ENCODE measurements around the gene ZFR2. TPM values are rescaled to one million over a fixed set of nuclear protein-coding genes. Genes with fewer than 3 reads are reported as not detected.

The ZFR2 gene
- total RNA-seq, 1 donor from 2014 or later = 0.25 TPM

DNA sequence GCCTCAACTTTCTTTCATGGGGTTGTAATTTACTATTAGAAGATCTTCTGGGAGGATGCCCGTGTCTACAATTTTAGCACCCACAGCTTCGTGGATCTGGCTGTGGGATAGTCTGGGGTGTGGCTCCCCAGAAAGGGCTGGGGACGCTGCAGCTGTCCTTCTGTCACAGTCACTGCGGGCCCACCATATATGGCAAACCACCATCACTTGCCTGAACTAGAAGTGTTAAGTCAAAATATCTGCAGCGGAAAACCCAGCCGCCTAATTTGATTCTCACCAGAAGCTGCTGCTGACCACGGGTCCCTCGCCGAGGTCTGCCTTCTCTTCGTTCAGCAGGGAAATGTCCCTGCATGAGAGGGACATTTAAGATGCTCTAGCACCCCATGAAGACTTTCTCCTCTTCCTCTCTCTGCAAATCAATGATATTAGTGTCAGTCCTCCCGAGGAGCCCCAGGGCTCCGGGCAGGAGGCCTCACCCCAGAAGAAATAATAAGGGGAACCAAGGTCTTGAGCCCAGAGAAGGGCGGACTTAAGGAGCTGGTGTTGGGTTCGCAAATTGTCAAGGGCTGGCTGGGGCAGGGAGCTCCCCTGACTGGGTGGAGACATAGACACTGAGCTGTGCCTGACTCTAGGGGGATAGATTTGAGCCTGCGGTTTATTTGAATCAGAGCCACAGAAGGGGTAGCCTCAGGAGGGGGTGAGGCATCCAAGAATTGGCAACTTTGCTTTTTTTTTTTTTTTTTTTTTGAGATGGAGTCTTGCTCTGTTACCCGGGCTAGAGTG, 79.7 kb downstream of the ZFR2 start:
- no peak for DNase-seq (ENCODE audit: low read depth)

DNA sequence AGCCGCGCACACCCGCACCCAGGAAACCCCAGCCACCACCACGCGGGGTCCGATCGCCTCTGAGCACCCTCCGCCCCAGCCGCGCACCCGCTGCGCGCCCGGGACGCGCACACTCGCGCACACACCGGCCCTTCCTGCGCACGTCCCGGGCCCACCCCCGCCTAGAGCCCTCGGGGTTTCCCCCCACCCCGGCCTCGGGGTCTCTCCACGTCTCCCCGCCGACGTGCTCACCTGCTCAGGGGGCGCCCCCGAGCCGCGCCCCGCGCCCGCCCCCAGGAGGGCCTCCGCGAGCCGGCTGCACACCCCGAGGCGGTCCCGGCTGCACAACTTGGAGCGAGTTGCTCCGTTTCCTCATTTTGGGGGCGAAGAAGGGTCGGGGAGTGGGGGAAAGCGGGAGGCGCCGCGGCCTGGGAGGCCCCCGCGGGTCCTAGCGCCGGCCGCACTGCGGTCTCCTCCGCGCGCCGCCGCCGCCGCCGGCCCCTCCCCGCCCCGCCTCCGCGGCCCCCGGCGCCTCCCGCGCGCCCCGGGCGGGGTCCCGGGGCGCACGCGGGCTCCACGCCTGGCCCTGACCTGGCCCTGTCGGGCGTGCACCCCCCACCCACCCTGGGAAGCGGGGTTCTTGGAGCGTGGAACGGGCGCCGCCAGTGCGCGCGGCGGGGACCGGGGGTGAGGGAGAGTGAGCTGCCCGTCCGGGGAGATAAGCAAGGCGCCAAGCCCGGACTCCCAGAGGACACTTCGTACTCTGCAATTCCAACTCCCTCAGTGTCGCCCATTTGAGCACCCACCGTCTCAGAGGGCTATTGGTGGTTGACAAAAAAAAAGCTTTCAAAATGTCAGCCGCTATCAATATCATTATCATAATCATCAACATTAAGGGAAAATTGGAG, 82.7 kb downstream of the ZFR2 start, which contains the start of gene MATK:
MATK (minus strand) TSS at position 444 of the 887 bp plus-strand sequence. CDS start 1,246 bp downstream, outside the sequence.
- no peak for DNase-seq (ENCODE audit: low read depth)

GRCh38 chr19:3785451-3785937, 83.3 kb downstream of the ZFR2 start:
- DNase-seq (ENCODE audit: low read depth) = no peak

GRCh38 chr19:3784607-3785450, 84.0 kb downstream of the ZFR2 start:
- no peak for DNase-seq (ENCODE audit: low read depth)

DNA sequence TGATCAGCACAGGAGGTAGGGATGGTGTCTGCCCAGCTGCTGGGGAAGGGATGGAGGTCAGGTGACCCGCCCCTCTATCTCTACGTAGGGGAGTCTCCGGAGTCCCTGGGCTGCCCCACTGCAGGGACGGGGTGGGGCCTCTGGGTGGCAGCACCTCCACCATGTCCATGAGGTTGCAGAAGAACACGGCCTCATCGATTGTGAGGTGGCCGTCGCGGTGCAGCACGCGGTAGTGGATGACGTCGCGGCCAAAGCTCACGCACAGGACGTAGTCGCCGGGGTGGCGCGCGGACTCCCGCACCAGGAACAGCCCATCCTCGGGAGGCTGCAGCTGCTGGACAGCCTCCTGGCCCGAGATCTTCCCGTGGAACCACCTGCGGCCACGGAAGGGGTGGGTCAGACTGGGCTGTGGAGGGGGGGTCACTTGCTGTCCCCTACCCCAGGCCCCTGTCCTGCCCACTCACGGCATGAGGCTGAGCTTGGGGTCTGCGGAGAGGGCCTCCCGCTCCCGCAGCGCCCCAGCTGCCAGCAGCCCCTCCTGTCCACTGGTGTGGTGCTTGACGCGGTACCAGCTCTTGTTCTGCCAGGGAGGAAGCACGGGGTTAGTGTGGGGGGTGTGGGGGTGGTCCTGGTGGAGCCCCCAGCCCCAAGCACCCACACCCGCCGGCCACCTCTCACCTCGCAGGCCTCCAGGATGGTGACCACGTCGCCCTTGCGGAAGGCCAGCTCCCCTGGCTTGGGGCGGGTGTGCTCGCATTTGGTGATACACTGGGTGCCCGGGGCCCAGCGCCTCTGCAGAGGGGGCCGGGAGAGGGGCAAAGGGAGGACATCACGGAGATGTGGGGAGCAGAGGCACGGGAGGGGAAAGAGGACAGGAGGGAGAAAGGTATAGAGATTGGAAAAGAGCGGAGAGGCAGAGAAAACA, 84.9 kb downstream of the ZFR2 start:
- DNase-seq (ENCODE audit: low read depth) = no peak

- no peak for DNase-seq (ENCODE audit: low read depth)
Measured at GRCh38 chr19:3782903-3783302, 85.9 kb downstream of the ZFR2 start.

DNA sequence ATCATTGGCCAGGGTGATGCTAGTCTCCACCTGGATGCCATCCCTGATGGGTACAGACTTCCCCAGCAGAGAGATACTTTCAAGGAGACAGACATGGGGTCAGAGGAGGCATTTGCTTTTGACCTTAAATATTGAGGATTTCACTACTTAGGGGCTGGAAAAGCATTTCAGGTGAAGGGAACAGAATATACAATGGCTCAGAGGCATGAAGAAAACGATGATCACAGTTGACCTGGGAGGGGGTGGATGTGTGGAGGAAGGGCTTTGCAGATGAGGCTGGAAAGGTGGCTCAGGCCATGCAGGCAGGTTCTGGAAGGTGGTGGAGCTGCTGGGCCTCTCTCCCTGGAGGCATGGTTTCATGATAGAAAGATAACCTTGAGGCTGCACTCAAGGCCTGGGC, 86.5 kb downstream of the ZFR2 start:
- no peak for DNase-seq (ENCODE audit: low read depth)

- DNase-seq (ENCODE audit: low read depth) = no peak
Measured at GRCh38 chr19:3781603-3782002, 87.2 kb downstream of the ZFR2 start.

GRCh38 chr19:3780786-3781304, 88.0 kb downstream of the ZFR2 start:
- no peak for DNase-seq (ENCODE audit: low read depth)

DNA sequence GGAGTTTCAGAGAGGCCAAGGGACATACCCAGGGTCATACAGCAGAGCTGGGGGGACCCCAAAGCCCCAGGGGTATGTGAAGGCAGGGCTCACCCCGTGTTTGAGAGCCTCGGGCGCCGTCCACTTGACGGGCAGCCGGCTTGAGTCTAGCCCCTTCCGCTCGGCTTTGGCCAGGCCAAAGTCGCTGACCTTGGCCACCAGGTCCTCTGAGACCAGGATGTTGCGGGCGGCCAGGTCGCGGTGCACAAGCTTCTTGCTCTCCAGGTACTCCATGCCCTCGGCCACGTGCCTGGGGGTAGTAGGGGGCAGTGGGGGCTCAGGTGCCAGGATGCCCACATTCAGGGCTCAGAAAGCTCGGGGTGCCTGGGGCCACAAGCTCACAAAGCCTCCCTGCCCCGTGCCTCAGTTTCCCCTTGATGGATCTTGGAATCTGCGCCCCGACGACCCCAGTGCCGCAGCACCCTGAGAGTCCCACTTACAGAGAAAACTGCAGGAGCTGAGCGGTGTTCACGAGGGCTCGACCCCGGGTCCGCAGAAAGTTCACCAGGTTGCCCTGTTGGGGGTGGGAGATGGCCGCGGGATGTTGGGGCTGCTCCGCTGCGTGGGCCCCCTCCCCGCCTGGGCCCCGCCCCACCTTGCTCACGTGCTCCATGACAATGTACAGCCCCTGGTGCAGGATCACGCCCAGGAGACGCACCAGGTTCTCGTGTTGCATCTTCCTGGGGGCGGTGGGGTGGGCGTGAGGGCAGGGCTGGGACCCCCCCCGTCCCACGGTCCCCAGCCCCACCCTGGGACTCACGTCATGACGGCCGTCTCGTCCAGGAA, 89.7 kb downstream of the ZFR2 start:
- no peak for DNase-seq (ENCODE audit: low read depth)

GRCh38 chr19:3778104-3778867, 90.6 kb downstream of the ZFR2 start:
- DNase-seq (ENCODE audit: low read depth) = no peak

- DNase-seq (ENCODE audit: low read depth) = no peak
Measured at GRCh38 chr19:3776479-3777040, 92.3 kb downstream of the ZFR2 start.

DNA sequence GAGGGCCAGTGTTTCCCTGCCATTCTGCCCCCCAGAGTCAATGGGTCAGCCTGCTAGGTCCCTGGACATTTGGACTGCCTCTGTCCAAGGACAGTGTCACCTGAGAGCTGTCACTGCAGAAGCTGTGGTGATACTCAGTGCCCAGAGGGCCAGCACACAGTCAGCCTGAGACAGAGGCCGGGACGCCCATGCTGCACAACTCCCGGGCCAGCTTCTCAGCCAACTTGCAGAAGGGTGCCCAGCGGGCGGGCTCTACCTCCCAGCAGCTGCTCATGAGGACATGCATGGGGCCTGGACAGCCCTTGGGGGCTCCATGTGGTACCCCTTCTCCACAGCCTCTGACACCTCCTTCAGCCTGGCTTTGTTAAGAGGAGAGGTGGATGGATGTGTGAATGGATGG, 93.0 kb downstream of the ZFR2 start:
- DNase-seq (ENCODE audit: low read depth) = no peak

GRCh38 chr19:3775374-3775711, 93.5 kb downstream of the ZFR2 start:
- no peak for DNase-seq (ENCODE audit: low read depth)

- no peak for DNase-seq (ENCODE audit: low read depth)
Measured at GRCh38 chr19:3774621-3775373, 94.0 kb downstream of the ZFR2 start.

GRCh38 chr19:3773814-3774515, 94.9 kb downstream of the ZFR2 start:
- no peak for DNase-seq (ENCODE audit: low read depth)

DNA sequence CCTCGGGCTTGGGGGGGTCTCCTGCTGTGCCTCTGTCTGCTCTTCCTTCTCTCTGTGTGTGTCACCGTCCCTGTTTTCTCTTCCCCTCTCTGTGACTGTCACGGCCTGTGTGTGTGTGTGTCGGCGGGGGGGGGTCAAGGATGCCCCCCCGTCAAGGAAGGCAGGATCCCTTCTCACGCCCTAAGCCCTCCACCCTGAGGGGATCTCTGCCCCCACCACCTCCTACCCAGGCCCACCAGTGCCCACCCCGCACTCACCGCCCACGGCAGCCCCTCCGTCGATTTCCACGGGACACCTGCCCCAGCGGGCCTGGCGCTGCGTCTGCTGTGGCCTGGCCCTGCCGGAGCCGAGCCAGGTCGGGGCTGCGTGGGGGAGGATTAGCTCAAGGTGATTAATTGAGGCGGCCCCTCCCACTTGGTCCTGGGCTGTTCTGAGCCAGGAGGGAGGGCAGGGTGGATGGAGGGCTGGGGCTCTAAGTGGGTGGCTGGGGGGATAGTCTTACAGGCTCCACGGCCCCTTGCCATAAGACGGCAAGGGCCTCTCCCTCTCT, 96.9 kb downstream of the ZFR2 start, which contains the start of gene RAX2:
RAX2 (minus strand) TSS at position 323 of the 550 bp plus-strand sequence. CDS start 486 bp downstream, outside the sequence.
- DNase-seq (ENCODE audit: low read depth) = no peak
